Nephron progenitor cell (in vitro differentiated cells): ENCODE measurements around the gene HOXD3.

Source experiments
- DNase-seq: peaks from one replicate; pipeline ENCODE4 v3.0.0; 2021
- H3K27ac Mint-ChIP-seq: 2 replicates; pipeline ENCODE4 v1.8.0; 2021; ENCODE audit warnings: mild to moderate bottlenecking, moderate library complexity, mixed read lengths
- H3K27me3 Mint-ChIP-seq: 2 replicates; pipeline ENCODE4 v1.8.0; 2021; ENCODE audit warnings: mild to moderate bottlenecking, low read depth, mixed read lengths; ENCODE audit not compliant: poor library complexity
- H3K36me3 Mint-ChIP-seq: 2 replicates; pipeline ENCODE4 v1.8.0; 2021; ENCODE audit warnings: low read depth, mixed read lengths
- H3K4me1 Mint-ChIP-seq: 2 replicates; pipeline ENCODE4 v1.8.0; 2021; ENCODE audit warnings: mixed read lengths
- H3K4me3 Mint-ChIP-seq: 2 replicates; pipeline ENCODE4 v1.8.0; 2021; ENCODE audit warnings: mild to moderate bottlenecking, moderate library complexity, mixed read lengths
- H3K9me3 Mint-ChIP-seq: 2 replicates; pipeline ENCODE4 v1.8.0; 2021; ENCODE audit warnings: mild to moderate bottlenecking, moderate library complexity, mixed read lengths
- TF ChIP-seq, protein P1 (sequence below): fragments of 200-600 bp; sonication (generic); IDR thresholded peaks from 2 replicates; pipeline ENCODE4 v1.5.0; 2021; ENCODE audit warnings: antibody characterized with exemption

Gene HOXD3

DNA sequence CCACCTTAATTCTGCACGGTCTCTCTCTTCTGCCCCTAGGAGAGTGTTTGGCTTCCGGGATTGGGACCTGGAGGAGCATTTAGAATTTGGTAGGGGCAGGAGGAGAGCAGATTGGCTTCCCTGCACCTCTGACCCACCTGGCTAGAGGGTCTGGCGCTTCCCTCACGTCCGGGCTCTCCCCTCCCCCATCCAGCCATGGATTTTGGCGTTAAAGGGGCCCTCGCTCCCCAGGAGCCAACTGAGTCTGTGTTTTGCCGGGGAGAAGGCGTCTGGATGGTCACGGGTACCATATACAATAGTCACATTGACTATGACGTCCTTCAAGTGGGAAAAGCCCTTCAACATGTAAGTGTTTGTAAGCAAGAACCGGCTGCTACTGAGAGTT lies 6.6 kb downstream of the HOXD3 start:
- H3K4me3 Mint-ChIP-seq: peak overlapping the region; percentile 86
- H3K4me1 Mint-ChIP-seq: peaks cover 91% of the 10 kb centered on the region
- TF ChIP-seq, protein P1, sequence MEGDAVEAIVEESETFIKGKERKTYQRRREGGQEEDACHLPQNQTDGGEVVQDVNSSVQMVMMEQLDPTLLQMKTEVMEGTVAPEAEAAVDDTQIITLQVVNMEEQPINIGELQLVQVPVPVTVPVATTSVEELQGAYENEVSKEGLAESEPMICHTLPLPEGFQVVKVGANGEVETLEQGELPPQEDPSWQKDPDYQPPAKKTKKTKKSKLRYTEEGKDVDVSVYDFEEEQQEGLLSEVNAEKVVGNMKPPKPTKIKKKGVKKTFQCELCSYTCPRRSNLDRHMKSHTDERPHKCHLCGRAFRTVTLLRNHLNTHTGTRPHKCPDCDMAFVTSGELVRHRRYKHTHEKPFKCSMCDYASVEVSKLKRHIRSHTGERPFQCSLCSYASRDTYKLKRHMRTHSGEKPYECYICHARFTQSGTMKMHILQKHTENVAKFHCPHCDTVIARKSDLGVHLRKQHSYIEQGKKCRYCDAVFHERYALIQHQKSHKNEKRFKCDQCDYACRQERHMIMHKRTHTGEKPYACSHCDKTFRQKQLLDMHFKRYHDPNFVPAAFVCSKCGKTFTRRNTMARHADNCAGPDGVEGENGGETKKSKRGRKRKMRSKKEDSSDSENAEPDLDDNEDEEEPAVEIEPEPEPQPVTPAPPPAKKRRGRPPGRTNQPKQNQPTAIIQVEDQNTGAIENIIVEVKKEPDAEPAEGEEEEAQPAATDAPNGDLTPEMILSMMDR: no peak
- no peaks in the 10 kb centered on the region for H3K9me3 Mint-ChIP-seq
- no peak for DNase-seq
- peaks cover 23% of the 10 kb centered on the region for H3K36me3 Mint-ChIP-seq
- H3K27me3 Mint-ChIP-seq: peaks cover 4% of the 10 kb centered on the region
- H3K27ac Mint-ChIP-seq: peak overlapping the region; percentile 99

DNA sequence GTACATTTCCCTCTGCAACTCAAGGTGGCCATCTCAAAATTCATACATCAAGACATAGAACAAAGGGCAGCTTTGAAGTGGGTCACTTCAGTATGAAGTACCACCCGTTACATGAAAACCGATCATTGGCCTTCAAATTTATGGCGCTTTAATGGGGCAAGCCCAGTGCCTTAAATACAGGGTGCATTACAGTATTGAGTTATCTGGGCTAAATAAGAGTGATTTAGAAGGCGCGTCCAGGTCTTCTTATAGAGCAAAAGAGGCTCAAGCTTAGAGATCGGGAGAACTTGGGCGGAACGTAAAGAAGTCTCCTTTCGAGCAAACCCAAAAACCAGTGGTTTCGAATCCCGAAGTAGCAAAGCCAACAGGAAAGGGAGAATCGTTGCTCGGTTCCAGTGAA lies 7.1 kb downstream of the HOXD3 start:
- Mint-ChIP-seq H3K4me3 (peak overlapping the region; percentile 86), H3K27ac (peak overlapping the region; percentile 99)

DNA sequence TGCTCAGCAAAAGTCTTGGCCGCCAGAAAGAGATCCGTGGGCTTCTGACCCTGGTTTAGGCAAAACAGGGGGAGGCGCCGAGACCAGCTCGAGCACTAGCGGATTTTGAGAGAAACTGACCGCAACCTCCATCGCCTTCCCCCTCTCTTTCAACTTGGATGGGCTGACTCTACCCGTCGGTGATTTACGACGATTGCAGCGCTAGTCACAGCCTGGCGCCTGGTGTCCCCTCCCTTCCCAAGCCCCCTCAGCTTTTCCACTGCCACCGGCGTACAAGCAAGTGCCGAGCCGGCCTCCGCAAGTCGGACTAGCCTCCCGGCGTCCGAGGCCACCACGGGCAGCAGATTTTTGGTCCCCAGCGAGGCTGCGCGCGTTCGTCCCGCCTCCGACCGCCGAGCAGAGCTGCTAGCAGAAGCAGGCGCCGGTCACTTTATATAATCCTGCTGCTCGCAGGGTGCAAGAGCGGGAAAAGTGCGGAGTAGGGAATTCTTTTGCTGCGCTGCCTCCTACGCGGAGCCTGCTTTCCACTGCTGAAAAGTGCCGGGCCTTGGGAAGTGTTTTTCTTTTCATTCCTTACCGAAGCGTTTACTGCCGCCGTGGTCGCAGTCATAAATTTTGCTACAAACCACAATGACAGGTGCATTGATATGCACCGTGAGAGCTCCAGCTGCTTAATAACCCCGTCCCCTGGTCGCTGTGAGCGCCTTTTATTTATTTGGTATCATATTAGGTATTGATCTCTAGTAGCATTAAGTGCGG lies 7.7 kb downstream of the HOXD3 start:
- no peaks in the 10 kb centered on the region for H3K9me3 Mint-ChIP-seq
- TF ChIP-seq, protein P1: no peak
- peak; percentile 75 for DNase-seq
- peaks cover 23% of the 10 kb centered on the region for H3K36me3 Mint-ChIP-seq
- peaks cover 95% of the 10 kb centered on the region for H3K4me1 Mint-ChIP-seq
- H3K4me3 Mint-ChIP-seq: peak overlapping the region; percentile 86
- H3K27ac Mint-ChIP-seq: peak overlapping the region; percentile 99
- H3K27me3 Mint-ChIP-seq: peaks cover 4% of the 10 kb centered on the region

More for the DNA sequence above, 7.1 kb downstream of the HOXD3 start:
- Mint-ChIP-seq H3K27me3 (peaks cover 4% of the 10 kb centered on the region), H3K9me3 (no peaks in the 10 kb centered on the region), H3K4me1 (peaks cover 95% of the 10 kb centered on the region), H3K36me3 (peaks cover 23% of the 10 kb centered on the region)
- TF ChIP-seq, protein P1: no peak
- DNase-seq: no peak

DNA sequence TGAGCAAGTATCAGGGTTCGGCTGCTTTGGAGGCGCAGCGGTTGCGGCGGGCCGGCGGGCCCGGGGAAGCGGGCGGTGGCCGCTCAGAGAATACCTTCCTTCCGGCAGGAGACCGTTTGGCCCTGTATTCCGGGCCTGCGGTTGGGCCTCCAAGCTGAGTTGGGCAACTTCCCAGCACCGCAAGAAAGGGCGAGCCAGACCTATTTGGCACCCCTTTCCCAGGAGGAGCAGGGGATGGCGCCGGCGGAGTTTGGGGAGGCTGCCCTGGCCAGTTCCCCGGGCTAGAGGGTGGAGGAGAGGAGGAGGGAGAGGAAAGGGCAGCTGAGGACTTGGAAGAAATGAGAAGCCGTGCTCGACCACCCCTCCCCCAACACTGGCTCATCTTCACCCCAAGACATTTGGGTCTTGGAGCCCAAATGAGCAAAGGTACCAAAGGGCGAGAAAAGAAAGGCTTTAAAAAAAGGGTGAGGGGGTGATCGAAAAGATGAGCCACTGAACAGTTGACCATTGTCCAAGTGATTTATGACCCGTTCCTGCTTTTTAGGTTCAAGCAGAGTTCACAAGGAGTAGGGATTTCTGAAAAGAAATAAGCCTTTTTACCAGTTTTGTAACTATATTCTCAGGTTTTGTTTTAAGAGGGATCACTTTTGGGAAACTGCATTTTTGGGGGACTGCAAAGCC lies 8.4 kb downstream of the HOXD3 start:
- Mint-ChIP-seq H3K27me3 (peaks cover 4% of the 10 kb centered on the region), H3K4me3 (peak overlapping the region; percentile 86), H3K9me3 (no peaks in the 10 kb centered on the region), H3K4me1 (peaks cover 97% of the 10 kb centered on the region), H3K27ac (peak overlapping the region; percentile 99), H3K36me3 (peaks cover 23% of the 10 kb centered on the region)
- TF ChIP-seq, protein P1: no peak
- no peak for DNase-seq

DNA sequence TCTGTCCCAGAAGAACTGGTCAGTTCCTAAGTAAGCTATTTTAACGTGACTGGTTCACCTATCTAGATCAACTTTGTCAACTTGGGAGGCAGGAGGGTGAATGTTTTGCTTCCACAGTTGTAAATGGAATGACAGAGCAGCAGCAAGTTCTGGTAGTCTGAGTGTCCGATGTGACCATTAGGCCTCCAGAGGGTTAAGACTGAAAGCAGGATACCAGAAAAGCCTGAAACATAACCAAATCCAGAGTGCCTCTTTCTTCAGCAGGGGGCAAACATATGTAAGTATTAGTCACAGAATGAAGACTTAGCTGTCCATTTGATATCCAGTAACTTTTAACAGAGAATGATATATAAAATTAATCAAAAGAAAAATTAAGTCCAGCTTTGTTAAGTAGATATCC lies 9.2 kb downstream of the HOXD3 start:
- H3K4me1 Mint-ChIP-seq: peaks cover 97% of the 10 kb centered on the region
- TF ChIP-seq, protein P1: no peak
- DNase-seq: no peak

More for the DNA sequence above, 9.2 kb downstream of the HOXD3 start:
- Mint-ChIP-seq H3K36me3 (peaks cover 23% of the 10 kb centered on the region), H3K27ac (peak overlapping the region; percentile 99), H3K27me3 (peaks cover 4% of the 10 kb centered on the region), H3K4me3 (peak overlapping the region; percentile 86), H3K9me3 (no peaks in the 10 kb centered on the region)
